Fibroblast of mammary gland (primary cell): Measurements from ENCODE around the gene TMEM250.

Experiments used
- DNase-seq: peaks from one replicate; pipeline ENCODE4 v3.0.0-alpha.2; 2010; ENCODE audit warnings: low read depth
- H3K4me3 ChIP-seq: 2 replicates; pipeline ENCODE4 v1.5.1; 2011; ENCODE audit warnings: low read depth, mild to moderate bottlenecking, low read length, moderate library complexity; ENCODE audit not compliant: control insufficient read depth
- TF ChIP-seq, protein P1 (sequence below): conservative IDR thresholded peaks from 2 replicates; pipeline ENCODE4 v1.5.1; 2011; ENCODE audit warnings: low read depth, low read length, inconsistent platforms; ENCODE audit not compliant: control insufficient read depth, insufficient read depth

Gene TMEM250

DNA sequence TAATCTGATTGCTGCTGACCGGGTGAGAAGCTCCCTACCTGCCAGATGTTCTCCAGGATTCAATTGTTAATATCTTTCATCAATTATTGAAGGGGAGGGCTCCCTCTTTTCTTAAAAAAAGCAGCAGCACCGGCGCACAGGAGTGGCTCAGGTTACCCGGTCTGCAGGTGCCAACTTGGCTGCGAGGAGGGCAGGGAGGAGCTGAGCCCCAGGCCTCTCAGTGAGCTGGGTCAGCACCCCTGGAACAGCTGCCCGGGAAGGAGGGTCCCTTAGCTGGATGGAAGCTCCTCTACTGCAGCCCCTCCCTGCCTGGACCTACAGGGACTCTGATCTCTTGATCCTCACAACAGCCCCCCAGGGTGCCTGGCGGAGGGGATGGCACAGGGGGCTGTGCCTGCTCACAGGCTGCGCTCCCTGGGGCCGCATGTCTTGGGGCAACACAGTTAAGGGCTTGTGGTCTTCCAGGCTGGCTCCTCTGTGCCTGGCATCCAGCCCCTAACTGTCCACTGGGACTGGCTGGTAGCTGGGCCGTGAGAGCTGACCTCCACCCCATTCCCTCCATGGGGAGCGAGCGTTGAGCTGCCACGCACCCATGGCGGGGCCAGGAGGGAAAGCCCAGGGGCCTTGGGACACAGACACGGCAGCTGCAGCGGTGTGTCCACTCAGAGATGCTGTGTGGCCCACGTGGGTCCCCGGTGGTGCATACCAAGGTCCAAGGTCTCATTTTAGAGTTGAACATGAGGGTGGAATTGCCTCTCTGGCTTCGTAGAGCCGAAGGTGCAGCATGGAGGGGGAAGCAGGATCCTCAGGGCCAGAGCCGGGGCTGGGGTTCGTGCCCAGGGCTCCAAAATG, 28.6 kb upstream of the TMEM250 start:
- DNase-seq, result no peak
- H3K4me3 ChIP-seq, result no peak overlapping the region
- TF ChIP-seq, protein P1, sequence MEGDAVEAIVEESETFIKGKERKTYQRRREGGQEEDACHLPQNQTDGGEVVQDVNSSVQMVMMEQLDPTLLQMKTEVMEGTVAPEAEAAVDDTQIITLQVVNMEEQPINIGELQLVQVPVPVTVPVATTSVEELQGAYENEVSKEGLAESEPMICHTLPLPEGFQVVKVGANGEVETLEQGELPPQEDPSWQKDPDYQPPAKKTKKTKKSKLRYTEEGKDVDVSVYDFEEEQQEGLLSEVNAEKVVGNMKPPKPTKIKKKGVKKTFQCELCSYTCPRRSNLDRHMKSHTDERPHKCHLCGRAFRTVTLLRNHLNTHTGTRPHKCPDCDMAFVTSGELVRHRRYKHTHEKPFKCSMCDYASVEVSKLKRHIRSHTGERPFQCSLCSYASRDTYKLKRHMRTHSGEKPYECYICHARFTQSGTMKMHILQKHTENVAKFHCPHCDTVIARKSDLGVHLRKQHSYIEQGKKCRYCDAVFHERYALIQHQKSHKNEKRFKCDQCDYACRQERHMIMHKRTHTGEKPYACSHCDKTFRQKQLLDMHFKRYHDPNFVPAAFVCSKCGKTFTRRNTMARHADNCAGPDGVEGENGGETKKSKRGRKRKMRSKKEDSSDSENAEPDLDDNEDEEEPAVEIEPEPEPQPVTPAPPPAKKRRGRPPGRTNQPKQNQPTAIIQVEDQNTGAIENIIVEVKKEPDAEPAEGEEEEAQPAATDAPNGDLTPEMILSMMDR, result no peak

DNA sequence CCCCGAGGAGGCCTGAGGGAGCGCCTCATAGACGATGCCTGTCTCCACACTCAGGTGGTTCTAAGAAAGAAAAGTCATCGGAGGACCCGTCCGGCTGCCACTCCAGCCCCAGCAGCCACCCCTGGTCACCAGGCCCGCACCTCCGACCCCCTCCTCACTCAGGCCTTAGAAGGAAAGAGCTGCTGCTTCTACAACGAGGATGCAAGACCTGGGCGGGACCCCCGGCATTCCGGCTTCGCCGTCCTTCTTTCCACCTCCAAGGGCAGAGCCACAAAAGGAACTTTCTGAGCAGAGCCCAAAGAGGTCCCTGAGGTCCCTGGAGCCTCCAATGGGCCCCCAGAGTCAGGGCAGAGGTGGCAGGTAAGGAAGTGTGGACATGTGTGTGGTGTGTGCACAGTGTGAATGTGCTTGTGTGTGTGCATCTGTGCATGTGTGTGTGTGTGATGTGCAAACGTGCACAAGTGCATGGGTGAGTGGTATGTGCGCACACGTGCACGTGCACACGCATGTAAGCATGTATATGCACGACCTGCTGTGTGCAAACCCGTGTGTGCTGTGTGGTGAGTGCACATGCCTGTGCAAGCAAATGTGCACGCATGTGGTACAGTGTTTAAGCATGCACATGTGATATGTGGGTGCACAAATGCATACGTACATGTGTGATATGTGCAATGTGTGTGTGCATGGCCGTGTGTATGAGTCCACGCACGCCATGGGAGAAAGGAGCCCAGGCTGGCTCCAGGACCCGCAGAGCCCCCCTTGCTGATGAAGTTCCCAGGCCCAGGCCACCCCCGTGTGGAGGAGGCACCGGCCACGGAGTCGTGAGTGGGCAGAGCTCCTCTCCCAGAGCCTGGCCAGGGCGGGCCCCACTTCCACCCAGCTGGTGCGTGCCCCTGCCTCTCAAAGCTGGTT, 27.7 kb upstream of the TMEM250 start:
- DNase-seq, result no peak
- H3K4me3 ChIP-seq, result no peak overlapping the region
- TF ChIP-seq, protein P1, result no peak

DNA sequence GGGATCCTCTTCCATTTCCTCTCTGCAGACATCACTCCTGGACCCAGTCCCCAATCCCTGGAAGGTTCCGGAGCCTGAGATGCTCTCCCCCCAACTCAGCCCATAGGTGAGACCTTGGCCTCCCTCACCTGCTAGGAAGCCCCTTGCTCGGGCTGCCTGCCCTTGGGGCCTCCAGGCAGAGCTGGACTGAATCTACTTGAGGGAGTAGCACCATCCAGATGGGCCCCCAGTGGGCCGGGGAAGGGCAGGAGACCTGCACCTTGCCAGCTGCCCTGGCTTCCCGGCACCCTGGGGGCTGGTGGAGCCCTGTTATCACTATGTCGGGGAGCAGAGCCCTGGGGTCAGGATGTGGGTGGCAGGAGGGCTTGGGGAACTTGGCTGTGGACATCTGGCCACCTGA, 26.9 kb upstream of the TMEM250 start:
- no peak overlapping the region for H3K4me3 ChIP-seq
- TF ChIP-seq, protein P1, result no peak
- DNase-seq, result no peak

DNA sequence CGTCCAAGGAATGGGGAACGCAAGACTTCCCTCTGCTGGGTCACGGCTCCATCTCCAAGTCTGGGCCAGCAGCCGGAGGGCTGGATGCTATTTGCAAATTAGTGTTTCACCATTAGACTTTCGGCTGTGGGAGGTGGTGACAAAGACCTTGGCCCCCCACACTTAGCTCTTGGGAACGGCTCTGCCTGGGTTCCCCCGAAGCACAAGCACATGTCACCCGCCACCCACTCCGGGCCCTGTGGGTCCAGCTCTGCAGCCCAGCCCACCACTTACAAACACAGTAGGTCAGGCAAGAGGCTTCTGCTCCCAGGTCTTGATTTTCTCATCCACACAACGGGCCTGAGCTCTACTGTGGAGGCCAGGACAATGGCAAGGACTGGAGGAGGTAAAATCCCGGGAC, 25.8 kb upstream of the TMEM250 start:
- TF ChIP-seq, protein P1, result no peak
- no peak for DNase-seq
- H3K4me3 ChIP-seq, result no peak overlapping the region

DNA sequence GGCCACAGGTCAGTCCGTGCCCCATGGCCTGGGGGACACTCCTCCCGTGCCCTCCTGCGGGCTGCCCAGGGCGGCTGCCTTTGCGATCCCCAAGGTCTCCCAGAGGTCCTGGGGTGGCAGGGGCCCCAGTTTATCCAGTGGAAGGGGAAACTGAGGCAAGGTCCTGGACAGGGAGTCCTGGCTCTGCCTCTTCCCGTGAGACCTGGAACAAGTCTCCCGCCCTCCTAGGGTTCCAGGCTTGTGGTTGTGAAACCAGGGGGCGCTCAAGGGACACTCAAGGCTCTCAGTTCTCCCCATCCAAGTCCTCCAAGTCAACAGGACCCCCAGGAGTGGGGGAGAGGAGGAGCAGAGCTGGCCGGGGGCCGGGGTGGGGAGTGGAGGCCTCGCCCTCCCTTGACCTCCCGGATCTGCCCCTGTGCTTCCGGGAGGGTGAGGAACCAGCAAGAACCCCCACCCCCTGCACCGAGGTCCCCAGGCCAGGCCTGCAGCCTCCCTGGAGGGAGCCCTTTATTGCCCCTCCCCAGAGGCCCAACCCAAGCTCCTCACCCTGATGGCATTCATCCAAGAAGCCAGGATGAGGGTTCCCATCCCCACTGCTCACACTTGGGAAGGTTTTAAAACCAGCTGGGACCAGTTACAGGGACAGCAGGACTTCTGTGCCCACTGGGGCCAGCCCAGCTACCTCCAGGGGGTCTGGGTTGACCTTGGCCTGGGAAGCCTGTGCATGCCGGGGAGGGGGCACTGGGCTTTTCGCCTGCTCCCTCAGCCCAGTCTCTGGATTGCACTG, 24.7 kb upstream of the TMEM250 start:
- TF ChIP-seq, protein P1, result peak; percentile 39
- DNase-seq, result peak; percentile 29
- no peak overlapping the region for H3K4me3 ChIP-seq

DNA sequence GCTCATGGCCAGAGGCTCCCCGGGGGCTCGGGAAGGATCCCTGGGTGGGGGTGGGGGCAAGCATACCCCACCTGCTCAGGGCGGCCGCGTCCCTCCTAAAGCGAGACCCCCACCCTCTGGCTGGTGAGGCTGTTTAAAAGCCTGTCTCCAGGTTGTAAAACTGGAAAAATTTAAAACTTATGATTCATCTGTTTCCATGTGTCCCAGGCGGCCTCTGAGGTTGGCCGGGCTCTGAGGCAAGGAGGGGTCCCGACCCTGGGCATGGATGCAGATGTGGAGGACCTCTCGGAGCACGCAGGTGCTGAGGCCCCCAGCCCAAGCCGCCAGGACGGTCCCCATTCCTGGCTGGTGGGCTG, 24.2 kb upstream of the TMEM250 start:
- TF ChIP-seq, protein P1, result no peak
- no peak for DNase-seq

More for the DNA sequence above, 24.2 kb upstream of the TMEM250 start:
- no peak overlapping the region for H3K4me3 ChIP-seq
